K562 (cell line): ENCODE measurements around the gene UQCRH. TPM values are rescaled to one million over a fixed set of nuclear protein-coding genes. Genes with fewer than 3 reads are reported as not detected.

Experiments used
- ATAC-seq: fragments of 200-7000 bp; cut with Tn5 transposase; 3 replicates; pipeline ENCODE4 v1.9.1; 2020; ENCODE audit warnings: moderate library complexity
- BruUV-seq: library from RNA; stranded (reverse); fragments of 400-500 nt; replicated peaks from 2 replicates; lab custom pipeline; 2021; lab: Mats Ljungman, UMichigan
- CTCF ChIA-PET: fragments of 300-600 bp; formaldehyde crosslinking; extraction: SDS; loops from one replicate; lab custom pipeline; 2021; ENCODE audit warnings: low intra/inter-chr PET ratio; lab: Yijun Ruan, JAX
- POLR2A ChIA-PET: fragments of 300-600, 350-650 bp; sonication (Branson Sonifier 250); formaldehyde crosslinking; extraction: SDS; loops from one replicate; lab custom pipeline; 2021; ENCODE audit warnings: antibody characterized with exemption, inconsistent platforms; lab: Yijun Ruan, JAX
- DNase-seq, 4 experiments: peaks; one replicate each; pipeline versions ENCODE4 v3.0.0 to v3.0.0-alpha.2; 2011 to 2018; ENCODE audit warnings: low spot score in 3 of 4, mixed read lengths in 3 of 4; ENCODE audit errors: extremely low read depth in 1 of 4
- FAIRE-seq: peaks from 2 replicates; lab custom pipeline; 2011; peaks lifted over from hg19 to GRCh38; lab: Jason Lieb, UNC
- H2AFZ ChIP-seq: 2 replicates; pipeline ENCODE4 v1.6.0; 2011; ENCODE audit warnings: low read depth, low read length, control low read depth, inconsistent platforms
- H3K27ac ChIP-seq: fragments of 200-600 bp; 3 replicates; pipeline ENCODE4 v1.8.0; 2011; ENCODE audit warnings: low read depth, mild to moderate bottlenecking, control low read depth, inconsistent platforms, low read length, moderate library complexity, mixed read lengths; ENCODE audit errors: extremely low read depth
- H3K27me3 ChIP-seq, 2 experiments: fragments of 300-600 bp in 1 of 2; 2 replicates in 1 of 2; 3 replicates in 1 of 2; pipeline versions ENCODE4 v1.6.0 to v1.8.0; 2011; ENCODE audit warnings: inconsistent platforms in 2 of 2, low read length in 2 of 2, mild to moderate bottlenecking in 1 of 2, mixed read lengths in 1 of 2, moderate library complexity in 1 of 2; ENCODE audit not compliant: control insufficient read depth in 2 of 2, insufficient read depth in 2 of 2
- H3K36me3 ChIP-seq: fragments of 300-600 bp; 3 replicates; pipeline ENCODE4 v1.8.0; 2011; ENCODE audit warnings: mild to moderate bottlenecking, low read length, inconsistent platforms; ENCODE audit not compliant: control insufficient read depth, insufficient read depth
- H3K4me1 ChIP-seq, 2 experiments: fragments of 200-600 bp in 1 of 2; replicated peaks in 1 of 2; 2 replicates in 1 of 2; 3 replicates in 1 of 2; pipeline versions ENCODE4 v1.5.1 to v1.8.0; 2011; ENCODE audit warnings: inconsistent platforms in 2 of 2, low read length in 2 of 2, mild to moderate bottlenecking in 1 of 2, mixed read lengths in 1 of 2, moderate library complexity in 1 of 2; ENCODE audit not compliant: control insufficient read depth in 2 of 2, insufficient read depth in 2 of 2
- H3K4me2 ChIP-seq: 2 replicates; pipeline ENCODE4 v1.6.1; 2011; ENCODE audit warnings: low read length, control low read depth, inconsistent platforms, mixed read lengths; ENCODE audit not compliant: insufficient read depth
- H3K4me3 ChIP-seq: fragments of 200-600 bp; sonication (generic), shearing (Covaris generic); 2 replicates; pipeline ENCODE4 v1.5.1; 2016; ENCODE audit warnings: control low read depth, inconsistent platforms
- H3K79me2 ChIP-seq: fragments of 200-600 bp; 3 replicates; pipeline ENCODE4 v1.8.0; 2011; ENCODE audit warnings: low read length, inconsistent platforms; ENCODE audit not compliant: control insufficient read depth, insufficient read depth
- H3K9ac ChIP-seq, 2 experiments: 2 replicates each; pipeline versions ENCODE4 v1.6.0 to v1.6.1; 2011; ENCODE audit warnings: low read depth in 2 of 2, low read length in 2 of 2, control low read depth in 1 of 2, inconsistent platforms in 1 of 2, mild to moderate bottlenecking in 1 of 2, mixed read lengths in 1 of 2; ENCODE audit not compliant: insufficient read depth in 1 of 2
- H3K9me1 ChIP-seq: one replicate; pipeline ENCODE4 v1.6.0; 2011; ENCODE audit warnings: inconsistent platforms, mild to moderate bottlenecking, low read length, moderate library complexity; ENCODE audit not compliant: control insufficient read depth, insufficient read depth
- H3K9me3 ChIP-seq: replicated peaks from 2 replicates; pipeline ENCODE4 v1.5.1; 2011; ENCODE audit warnings: low read depth, low read length, inconsistent platforms; ENCODE audit not compliant: control insufficient read depth, insufficient read depth
- H4K20me1 ChIP-seq: replicated peaks from 2 replicates; pipeline ENCODE4 v1.6.1; 2011; ENCODE audit warnings: low read length, inconsistent platforms, mixed read lengths; ENCODE audit not compliant: control insufficient read depth, insufficient read depth
- CCNT2 ChIP-seq: IDR thresholded peaks from 2 replicates; pipeline ENCODE4 v1.6.1; 2011; ENCODE audit warnings: borderline replicate concordance, low read depth, mild to moderate bottlenecking, moderate library complexity, mixed read lengths, low read length; ENCODE audit not compliant: insufficient read length; ENCODE audit errors: extremely low read depth
- CHD1 ChIP-seq: fragments of 200-600 bp; sonication (generic); IDR thresholded peaks from one replicate; pipeline ENCODE4 v1.6.1; 2012; ENCODE audit warnings: mild to moderate bottlenecking, moderate library complexity, low read length, inconsistent platforms
- FUS ChIP-seq: fragments of 200-400 bp; formaldehyde crosslinking; optimal IDR thresholded peaks from 2 replicates; pipeline ENCODE3; 2017; ENCODE audit warnings: low read depth, low read length
- KHSRP ChIP-seq: fragments of 450-650 bp; IDR thresholded peaks from 2 replicates; pipeline ENCODE4 v1.6.1; 2017
- MTA3 ChIP-seq: fragments of 450-650 bp; formaldehyde crosslinking; IDR thresholded peaks from 2 replicates; pipeline ENCODE4 v1.6.1; 2017; ENCODE audit warnings: mild to moderate bottlenecking, borderline replicate concordance
- STAT5A ChIP-seq: IDR thresholded peaks from 2 replicates; pipeline ENCODE4 v1.6.1; 2012; ENCODE audit warnings: low read length, inconsistent platforms, borderline replicate concordance
- ZNF197 ChIP-seq: fragments of 200-800 bp; sonication (Bioruptor generic); IDR thresholded peaks from 2 replicates; pipeline ENCODE4 v1.6.1; 2016; ENCODE audit warnings: low read depth, missing genetic modification characterization, missing compliant biosample characterization
- ZNF766 ChIP-seq: fragments of 200-800 bp; sonication (Bioruptor generic); conservative IDR thresholded peaks from 2 replicates; pipeline ENCODE4 v1.6.1; 2016; ENCODE audit warnings: missing genetic modification characterization, missing compliant biosample characterization
- ZNF830 ChIP-seq: fragments of 250-450 bp; sonication (Bioruptor Pico); IDR thresholded peaks from 2 replicates; pipeline ENCODE4 v1.5.0; 2021; ENCODE audit warnings: mild to moderate bottlenecking
- WGBS: fragments of 100-300 bp; shearing (Covaris generic); methylation state at CpG from one replicate; pipeline ENCODE4 v1.1.6; 2016; ENCODE audit warnings: low coverage, mixed read lengths; ENCODE audit not compliant: insufficient coverage; ENCODE audit errors: missing lambda C conversion rate; 5-methylcytosine and 5-hydroxymethylcytosine counted together
- in situ Hi-C: fragments of 300-500 bp; cut with MboI; formaldehyde crosslinking; loops from 4 replicates; pipeline ENCODE4 v1.15.0; 2018; ENCODE audit warnings: inconsistent platforms, mixed read lengths
- intact Hi-C: fragments of 100-400 bp; cut with micrococcal nuclease; formaldehyde crosslinking; loops from 2 replicates; pipeline ENCODE4 v1.14.2; 2022
- polyA plus RNA-seq, 8 experiments: library from polyadenylated mRNA; depleted of rRNA in 4 of 8; stranded (reverse) in 5 of 8; unstranded in 3 of 8; fragments of >200 nt; fragmentation: Nextera tagmentation in 2 of 8; fragmentation: Illumina TruSeq in 1 of 8; extraction: Ambion mirVana in 2 of 8; extraction: Trizol in 1 of 8; gene quantifications; 2 replicates each; pipeline versions ENCODE4 v1.2.1 to v1.2.3, GENCODE V29; 2011 to 2014; ENCODE audit warnings: inconsistent platforms in 1 of 8, missing spikeins in 1 of 8
- total RNA-seq, 7 experiments: library from RNA; depleted of rRNA in 6 of 7; stranded (reverse); fragments of >200 nt in 6 of 7; fragmentation: Illumina TruSeq in 2 of 7; extraction: Trizol in 2 of 7; gene quantifications; 2 replicates each; pipeline versions ENCODE4 v1.2.1 to v1.2.3, GENCODE V29; 2011 to 2021; ENCODE audit warnings: low replicate concordance in 1 of 7
- TF ChIP-seq, protein P1 (sequence below): sonication (generic); formaldehyde crosslinking; IDR thresholded peaks from 2 replicates; pipeline ENCODE4 v1.8.0; 2022; ENCODE audit warnings: missing genetic modification reagents, mild to moderate bottlenecking, moderate library complexity, borderline replicate concordance
- TF ChIP-seq, protein P2 (sequence below): sonication (generic); formaldehyde crosslinking; IDR thresholded peaks from 2 replicates; pipeline ENCODE4 v1.8.0; 2022; ENCODE audit warnings: mild to moderate bottlenecking, missing genetic modification reagents, borderline replicate concordance
- TF ChIP-seq, protein P3 (sequence below): sonication (generic); formaldehyde crosslinking; IDR thresholded peaks from 2 replicates; pipeline ENCODE4 v1.9.0; 2022; ENCODE audit warnings: mild to moderate bottlenecking, missing genetic modification reagents

UQCRH gene
- total and polyA plus RNA-seq, 9 of the 15 experiments (the other 6 are each of a cell fraction or from before 2014, with no cell fraction given): 1,267 to 5,184 (median 2,410) TPM

DNA sequence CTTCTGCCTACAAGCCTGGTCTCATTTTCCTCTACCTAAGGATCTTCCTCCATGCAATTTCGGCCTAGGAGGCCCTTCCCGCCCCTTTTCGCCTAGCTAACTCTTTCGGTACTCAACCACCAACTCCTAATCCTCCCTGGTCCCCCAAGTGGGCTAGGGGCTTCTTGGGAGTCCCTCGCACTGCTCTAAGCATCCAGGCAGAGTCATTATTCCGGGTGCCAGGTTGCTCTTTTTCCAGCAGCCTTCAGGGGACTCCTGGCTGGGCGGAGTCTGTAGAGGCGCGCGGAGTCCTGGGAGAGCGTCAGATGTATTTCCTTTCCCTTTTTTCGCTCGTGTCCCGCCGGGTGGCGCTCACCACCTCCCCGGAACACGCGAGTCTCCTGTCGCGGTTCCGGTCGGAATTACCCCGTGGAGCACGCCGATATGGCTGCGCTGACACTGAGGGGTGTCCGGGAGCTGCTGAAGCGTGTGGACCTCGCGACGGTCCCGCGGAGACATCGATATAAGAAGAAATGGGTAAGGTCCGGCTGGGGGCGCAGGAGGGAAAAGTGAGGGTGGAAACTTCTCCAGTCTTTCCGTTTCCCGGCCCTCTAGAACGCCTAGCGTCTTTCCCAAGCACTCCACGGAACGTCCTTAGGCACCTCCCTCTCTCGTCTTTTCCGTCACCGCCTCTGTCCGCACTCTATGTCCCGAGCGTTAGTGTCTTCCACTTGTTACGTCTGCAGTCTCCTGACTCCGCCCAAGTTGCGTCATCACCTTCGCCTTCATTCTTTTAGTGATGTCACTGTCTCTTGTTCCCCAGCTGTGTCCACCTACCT lies 37.1 kb downstream of the UQCRH start, which contains the start of gene NSUN4:
NSUN4 (plus strand) TSS at position 404 of the 818 bp plus-strand sequence; CDS start at position 424, 20 bp downstream.
- Histone ChIP-seq H3K79me2 (peaks cover 50% of the 10 kb centered on the region), H3K4me3 (peak within 1 kb of the TSS; percentile 56), H3K4me2 (peak within 1 kb of the TSS; percentile 95), H3K27me3 (no peaks in the 10 kb centered on the region), H3K9ac (peak within 1 kb of the TSS; percentile 94 to 95), H3K27ac (peak within 1 kb of the TSS; percentile 96), H3K9me1 (peaks cover 11% of the 10 kb centered on the region), H4K20me1 (peaks cover 5% of the 10 kb centered on the region; the same call in 1 of the 2 replicates), H3K4me1 (peaks cover 22 to 26% of the 10 kb centered on the region in 2 experiments), H2AFZ (peak within 1 kb of the TSS; percentile 96), H3K36me3 (peaks cover 43% of the 10 kb centered on the region), H3K9me3 (no peaks in the 10 kb centered on the region)
- in situ Hi-C loops: no loop called here
- peak; percentile 98 for FAIRE-seq
- ChIA-PET CTCF (interaction anchor here (0.6 kb wide), 1 partner anchor 8 kb away, joined by 3 read pairs; no protein-coding TSS in a partner anchor), POLR2A (interaction anchor here (0.5 to 4.0 kb wide), 18 partner anchors 7 to 264 kb away, joined by 3 to 20 read pairs (median 4); partner anchors contain the start of genes LRRC41, MKNK1 and UQCRH)
- BruUV-seq: TSS peak; percentile 92
- peak; percentile 93 for ATAC-seq
- DNase-seq: peak; percentile 91 to 98 (median 92)
- WGBS: 0% methylated on average over 52 of the region's 53 CpGs
- intact Hi-C loops: loop anchor here (1.0 to 10.0 kb wide), 3 partner anchors 37 to 182 kb away; partner anchors contain the start of genes LRRC41 and UQCRH
- TF ChIP-seq ZNF766 (CRISPR knock-in tag) (0 out of 2 replicates have a peak, but pooled peaks have one; percentile 4), ZNF197 (CRISPR knock-in tag) (peak; percentile 85), KHSRP (peak; percentile 93), MTA3 (peak; percentile 99), ZNF830 (CRISPR knock-in tag) (no peak), CHD1 (peak; percentile 98), STAT5A (peak; percentile 55; the same call in 1 of the 2 replicates), FUS (no peak), CCNT2 (peak; percentile 58)
- TF ChIP-seq, protein P1, sequence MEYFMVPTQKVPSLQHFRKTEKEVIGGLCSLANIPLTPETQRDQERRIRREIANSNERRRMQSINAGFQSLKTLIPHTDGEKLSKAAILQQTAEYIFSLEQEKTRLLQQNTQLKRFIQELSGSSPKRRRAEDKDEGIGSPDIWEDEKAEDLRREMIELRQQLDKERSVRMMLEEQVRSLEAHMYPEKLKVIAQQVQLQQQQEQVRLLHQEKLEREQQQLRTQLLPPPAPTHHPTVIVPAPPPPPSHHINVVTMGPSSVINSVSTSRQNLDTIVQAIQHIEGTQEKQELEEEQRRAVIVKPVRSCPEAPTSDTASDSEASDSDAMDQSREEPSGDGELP: peak; percentile 86
- TF ChIP-seq, protein P2, sequence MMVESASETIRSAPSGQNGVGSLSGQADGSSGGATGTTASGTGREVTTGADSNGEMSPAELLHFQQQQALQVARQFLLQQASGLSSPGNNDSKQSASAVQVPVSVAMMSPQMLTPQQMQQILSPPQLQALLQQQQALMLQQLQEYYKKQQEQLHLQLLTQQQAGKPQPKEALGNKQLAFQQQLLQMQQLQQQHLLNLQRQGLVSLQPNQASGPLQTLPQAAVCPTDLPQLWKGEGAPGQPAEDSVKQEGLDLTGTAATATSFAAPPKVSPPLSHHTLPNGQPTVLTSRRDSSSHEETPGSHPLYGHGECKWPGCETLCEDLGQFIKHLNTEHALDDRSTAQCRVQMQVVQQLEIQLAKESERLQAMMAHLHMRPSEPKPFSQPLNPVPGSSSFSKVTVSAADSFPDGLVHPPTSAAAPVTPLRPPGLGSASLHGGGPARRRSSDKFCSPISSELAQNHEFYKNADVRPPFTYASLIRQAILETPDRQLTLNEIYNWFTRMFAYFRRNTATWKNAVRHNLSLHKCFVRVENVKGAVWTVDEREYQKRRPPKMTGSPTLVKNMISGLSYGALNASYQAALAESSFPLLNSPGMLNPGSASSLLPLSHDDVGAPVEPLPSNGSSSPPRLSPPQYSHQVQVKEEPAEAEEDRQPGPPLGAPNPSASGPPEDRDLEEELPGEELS (CRISPR knock-in tag): peak; percentile 65
- TF ChIP-seq, protein P3, sequence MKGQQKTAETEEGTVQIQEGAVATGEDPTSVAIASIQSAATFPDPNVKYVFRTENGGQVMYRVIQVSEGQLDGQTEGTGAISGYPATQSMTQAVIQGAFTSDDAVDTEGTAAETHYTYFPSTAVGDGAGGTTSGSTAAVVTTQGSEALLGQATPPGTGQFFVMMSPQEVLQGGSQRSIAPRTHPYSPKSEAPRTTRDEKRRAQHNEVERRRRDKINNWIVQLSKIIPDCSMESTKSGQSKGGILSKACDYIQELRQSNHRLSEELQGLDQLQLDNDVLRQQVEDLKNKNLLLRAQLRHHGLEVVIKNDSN (CRISPR knock-in tag): 0 out of 2 replicates have a peak, but pooled peaks have one; percentile 36
